ENCODE results near the gene PLD1.
A peak's percentile ranks its signal among the peaks of the same experiment; 100 is the strongest.

Gene PLD1

DNA sequence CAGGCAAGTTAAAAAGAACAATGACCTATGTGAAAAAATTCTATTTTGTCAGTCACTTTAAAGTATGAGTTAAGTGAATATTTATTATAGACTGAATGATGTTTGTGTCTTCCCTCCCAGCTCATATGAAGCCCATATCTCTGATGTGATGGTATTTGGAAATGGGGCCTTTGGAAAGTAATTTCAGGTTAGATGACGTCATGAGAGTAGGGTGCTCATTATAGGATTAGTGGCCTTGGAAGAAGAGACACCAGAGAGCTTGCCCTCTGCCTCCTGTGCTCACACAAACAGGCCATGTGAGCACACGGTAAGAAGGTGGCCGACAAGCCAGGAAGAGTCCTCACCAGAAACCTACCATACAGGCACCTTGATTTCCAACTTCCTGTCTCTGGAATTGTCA lies 211.3 kb downstream of the PLD1 start:
- H2BK120ac ChIP-seq (ENCODE audit: insufficient read depth, low read length, poor library complexity): no peak overlapping the region
- no peak overlapping the region for H2AFZ ChIP-seq (ENCODE audit: insufficient read depth, low read length, poor library complexity)
- H3K14ac ChIP-seq (ENCODE audit: low read length): no peak overlapping the region
- no peak for DNase-seq
- no peak overlapping the region for H3K9ac ChIP-seq (ENCODE audit: low read length)
- no peaks in the 10 kb centered on the region for H3K27me3 ChIP-seq (ENCODE audit: insufficient read depth, low read length)
- H3K18ac ChIP-seq (ENCODE audit: low read length): no peak overlapping the region
- no peak overlapping the region for H3K23ac ChIP-seq (ENCODE audit: low read length)
- no peak overlapping the region for H3K4me2 ChIP-seq (ENCODE audit: low read length)
- H4K8ac ChIP-seq (ENCODE audit: low read depth, low read length): no peak overlapping the region
- no peak overlapping the region for H3K4me3 ChIP-seq (ENCODE audit: low read depth, low read length)
- H2AK5ac ChIP-seq (ENCODE audit: low read length): no peak overlapping the region
- H2BK12ac ChIP-seq (ENCODE audit: low read length): no peak overlapping the region
- no peaks in the 10 kb centered on the region for H3K36me3 ChIP-seq (ENCODE audit: control insufficient read depth in 1 of 2, insufficient read depth in 2 of 2, low read length in 2 of 2)
- no peaks in the 10 kb centered on the region for H3K4me1 ChIP-seq (ENCODE audit: control insufficient read depth in 1 of 2, insufficient read depth in 2 of 2, low read length in 2 of 2)
- no peak overlapping the region for H3K4ac ChIP-seq (ENCODE audit: low read depth, low read length)
- no peaks in the 10 kb centered on the region for H3K9me3 ChIP-seq (ENCODE audit: insufficient read depth, low read depth, low read length)
- no peak overlapping the region for H4K91ac ChIP-seq (ENCODE audit: low read depth, low read length)
- H3K79me2 ChIP-seq (ENCODE audit: control insufficient read depth, insufficient read depth, low read length, poor library complexity): no peaks in the 10 kb centered on the region
- no CpG with 5 or more reads among the region's 3 CpGs for WGBS (ENCODE audit: extremely low coverage, insufficient coverage, insufficient read length)
- H3K27ac ChIP-seq (ENCODE audit: low read depth, low read length): no peak overlapping the region
- H3K79me1 ChIP-seq (ENCODE audit: low read length): no peaks in the 10 kb centered on the region
- no peak overlapping the region for H2BK5ac ChIP-seq (ENCODE audit: low read depth, low read length, poor library complexity)
- H4K12ac ChIP-seq (ENCODE audit: low read depth, low read length): no peak overlapping the region

DNA sequence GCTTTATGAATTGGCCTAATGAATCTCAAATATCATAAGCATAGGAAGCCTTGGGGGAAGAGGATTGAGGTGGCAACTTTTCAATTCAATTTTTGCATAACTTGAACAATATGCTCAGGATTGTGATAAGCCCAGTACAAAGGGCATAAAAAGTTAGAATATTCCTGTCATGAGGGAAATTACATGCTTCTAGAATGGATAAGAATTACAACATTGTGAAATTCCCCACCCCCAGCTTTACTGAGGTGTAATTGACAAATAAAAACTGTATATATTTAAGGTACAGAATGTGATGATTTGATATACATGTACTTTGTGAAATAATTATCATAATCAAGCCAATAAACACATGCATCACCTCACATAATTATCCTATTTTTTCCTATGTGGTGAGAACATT lies 217.5 kb downstream of the PLD1 start:
- Histone ChIP-seq H3K4me2 (ENCODE audit: low read length) (no peak overlapping the region), H3K27ac (ENCODE audit: low read depth, low read length) (no peak overlapping the region), H2AK5ac (ENCODE audit: low read length) (no peak overlapping the region), H2BK12ac (ENCODE audit: low read length) (no peak overlapping the region), H3K27me3 (ENCODE audit: insufficient read depth, low read length) (no peaks in the 10 kb centered on the region), H3K4me1 (ENCODE audit: control insufficient read depth in 1 of 2, insufficient read depth in 2 of 2, low read length in 2 of 2) (no peaks in the 10 kb centered on the region), H3K4me3 (ENCODE audit: low read depth, low read length) (no peak overlapping the region), H2BK120ac (ENCODE audit: insufficient read depth, low read length, poor library complexity) (no peak overlapping the region), H3K4ac (ENCODE audit: low read depth, low read length) (no peak overlapping the region), H2BK5ac (ENCODE audit: low read depth, low read length, poor library complexity) (no peak overlapping the region), H4K8ac (ENCODE audit: low read depth, low read length) (no peak overlapping the region), H3K9me3 (ENCODE audit: insufficient read depth, low read depth, low read length) (no peaks in the 10 kb centered on the region), H3K23ac (ENCODE audit: low read length) (no peak overlapping the region), H2AFZ (ENCODE audit: insufficient read depth, low read length, poor library complexity) (no peak overlapping the region), H3K79me2 (ENCODE audit: control insufficient read depth, insufficient read depth, low read length, poor library complexity) (no peaks in the 10 kb centered on the region), H3K18ac (ENCODE audit: low read length) (no peak overlapping the region), H3K14ac (ENCODE audit: low read length) (no peak overlapping the region), H4K12ac (ENCODE audit: low read depth, low read length) (no peak overlapping the region), H3K36me3 (ENCODE audit: control insufficient read depth in 1 of 2, insufficient read depth in 2 of 2, low read length in 2 of 2) (no peaks in the 10 kb centered on the region), H3K9ac (ENCODE audit: low read length) (no peak overlapping the region), H4K91ac (ENCODE audit: low read depth, low read length) (no peak overlapping the region), H3K79me1 (ENCODE audit: low read length) (no peaks in the 10 kb centered on the region)
- DNase-seq: no peak

DNA sequence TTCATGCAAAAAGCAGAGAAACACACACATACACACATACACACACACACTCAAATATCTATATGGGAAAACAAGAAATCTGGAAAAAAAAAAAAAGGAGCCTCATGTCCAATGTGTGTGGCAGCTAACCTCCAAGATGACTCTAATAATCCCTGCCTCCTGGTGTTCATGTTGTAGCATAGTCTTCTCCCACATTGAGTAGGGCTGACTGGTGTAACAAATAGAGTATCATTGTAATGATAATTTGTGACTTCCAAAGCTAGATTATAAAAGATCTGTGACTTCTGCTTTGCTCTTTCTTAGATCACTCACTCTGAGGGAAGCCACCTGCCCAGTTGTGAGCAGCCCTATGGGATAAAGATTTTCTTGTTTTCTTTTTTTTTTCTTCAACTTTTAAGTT lies 219.2 kb downstream of the PLD1 start:
- H3K4ac ChIP-seq (ENCODE audit: low read depth, low read length): no peak overlapping the region

DNA sequence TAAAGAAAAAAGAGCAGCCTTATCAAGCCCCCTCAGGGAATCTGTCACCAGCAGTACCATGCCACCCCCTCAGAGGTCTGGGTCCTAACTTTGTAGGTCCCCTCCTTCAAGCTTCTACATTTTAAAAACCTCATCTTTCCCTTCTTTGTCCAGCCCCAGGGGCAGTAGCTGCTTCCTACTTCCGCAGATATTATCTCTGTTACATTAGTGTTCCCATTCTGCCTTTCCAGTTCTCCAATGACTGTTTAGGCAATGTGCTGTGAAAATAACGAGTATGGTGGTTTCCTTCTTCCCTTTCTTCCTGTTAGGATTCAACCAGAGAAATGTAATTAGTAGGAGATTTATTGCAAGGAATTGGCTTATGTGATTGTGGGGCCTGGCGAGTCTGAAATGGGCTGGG lies 224.0 kb downstream of the PLD1 start:
- no peak overlapping the region for H3K27ac ChIP-seq (ENCODE audit: low read depth, low read length)
- no peak overlapping the region for H3K4me3 ChIP-seq (ENCODE audit: low read depth, low read length)
- H3K4me2 ChIP-seq (ENCODE audit: low read length): no peak overlapping the region
- H3K18ac ChIP-seq (ENCODE audit: low read length): no peak overlapping the region
- peak in 1 of 2 donors; percentile 32 for DNase-seq
- no peak overlapping the region for H4K91ac ChIP-seq (ENCODE audit: low read depth, low read length)
- no peak overlapping the region for H2AFZ ChIP-seq (ENCODE audit: insufficient read depth, low read length, poor library complexity)
- H3K4me1 ChIP-seq (ENCODE audit: control insufficient read depth in 1 of 2, insufficient read depth in 2 of 2, low read length in 2 of 2): peaks cover 5 to 8% of the 10 kb centered on the region in 2 experiments
- H3K23ac ChIP-seq (ENCODE audit: low read length): no peak overlapping the region
- no peaks in the 10 kb centered on the region for H3K36me3 ChIP-seq (ENCODE audit: control insufficient read depth in 1 of 2, insufficient read depth in 2 of 2, low read length in 2 of 2)
- no peak overlapping the region for H3K14ac ChIP-seq (ENCODE audit: low read length)
- no peaks in the 10 kb centered on the region for H3K79me2 ChIP-seq (ENCODE audit: control insufficient read depth, insufficient read depth, low read length, poor library complexity)
- H3K9ac ChIP-seq (ENCODE audit: low read length): no peak overlapping the region
- H4K12ac ChIP-seq (ENCODE audit: low read depth, low read length): no peak overlapping the region
- H4K8ac ChIP-seq (ENCODE audit: low read depth, low read length): no peak overlapping the region
- H2BK120ac ChIP-seq (ENCODE audit: insufficient read depth, low read length, poor library complexity): no peak overlapping the region
- no peaks in the 10 kb centered on the region for H3K27me3 ChIP-seq (ENCODE audit: insufficient read depth, low read length)
- no peak overlapping the region for H2BK12ac ChIP-seq (ENCODE audit: low read length)
- H3K9me3 ChIP-seq (ENCODE audit: insufficient read depth, low read depth, low read length): no peaks in the 10 kb centered on the region
- H3K4ac ChIP-seq (ENCODE audit: low read depth, low read length): no peak overlapping the region
- WGBS (ENCODE audit: extremely low coverage, insufficient coverage, insufficient read length): no CpG with 5 or more reads among the region's 3 CpGs
- H2BK5ac ChIP-seq (ENCODE audit: low read depth, low read length, poor library complexity): no peak overlapping the region
- no peaks in the 10 kb centered on the region for H3K79me1 ChIP-seq (ENCODE audit: low read length)
- H2AK5ac ChIP-seq (ENCODE audit: low read length): no peak overlapping the region

More for the DNA sequence above, 219.2 kb downstream of the PLD1 start:
- no peaks in the 10 kb centered on the region for H3K27me3 ChIP-seq (ENCODE audit: insufficient read depth, low read length)
- H4K12ac ChIP-seq (ENCODE audit: low read depth, low read length): no peak overlapping the region
- H3K4me3 ChIP-seq (ENCODE audit: low read depth, low read length): no peak overlapping the region
- no peak overlapping the region for H4K91ac ChIP-seq (ENCODE audit: low read depth, low read length)
- no peaks in the 10 kb centered on the region for H3K79me1 ChIP-seq (ENCODE audit: low read length)
- no peak overlapping the region for H2BK120ac ChIP-seq (ENCODE audit: insufficient read depth, low read length, poor library complexity)
- no peaks in the 10 kb centered on the region for H3K36me3 ChIP-seq (ENCODE audit: control insufficient read depth in 1 of 2, insufficient read depth in 2 of 2, low read length in 2 of 2)
- DNase-seq: no peak
- no peak overlapping the region for H3K23ac ChIP-seq (ENCODE audit: low read length)
- H2AFZ ChIP-seq (ENCODE audit: insufficient read depth, low read length, poor library complexity): no peak overlapping the region
- H4K8ac ChIP-seq (ENCODE audit: low read depth, low read length): no peak overlapping the region
- H3K18ac ChIP-seq (ENCODE audit: low read length): no peak overlapping the region
- no peak overlapping the region for H2BK5ac ChIP-seq (ENCODE audit: low read depth, low read length, poor library complexity)
- H3K27ac ChIP-seq (ENCODE audit: low read depth, low read length): no peak overlapping the region
- H2BK12ac ChIP-seq (ENCODE audit: low read length): no peak overlapping the region
- H3K14ac ChIP-seq (ENCODE audit: low read length): no peak overlapping the region
- H3K9ac ChIP-seq (ENCODE audit: low read length): no peak overlapping the region
- no peaks in the 10 kb centered on the region for H3K9me3 ChIP-seq (ENCODE audit: insufficient read depth, low read depth, low read length)
- H3K79me2 ChIP-seq (ENCODE audit: control insufficient read depth, insufficient read depth, low read length, poor library complexity): no peaks in the 10 kb centered on the region
- no peak overlapping the region for H2AK5ac ChIP-seq (ENCODE audit: low read length)
- H3K4me2 ChIP-seq (ENCODE audit: low read length): no peak overlapping the region
- H3K4me1 ChIP-seq (ENCODE audit: control insufficient read depth in 1 of 2, insufficient read depth in 2 of 2, low read length in 2 of 2): peaks cover 4 to 5% of the 10 kb centered on the region in 2 experiments

DNA sequence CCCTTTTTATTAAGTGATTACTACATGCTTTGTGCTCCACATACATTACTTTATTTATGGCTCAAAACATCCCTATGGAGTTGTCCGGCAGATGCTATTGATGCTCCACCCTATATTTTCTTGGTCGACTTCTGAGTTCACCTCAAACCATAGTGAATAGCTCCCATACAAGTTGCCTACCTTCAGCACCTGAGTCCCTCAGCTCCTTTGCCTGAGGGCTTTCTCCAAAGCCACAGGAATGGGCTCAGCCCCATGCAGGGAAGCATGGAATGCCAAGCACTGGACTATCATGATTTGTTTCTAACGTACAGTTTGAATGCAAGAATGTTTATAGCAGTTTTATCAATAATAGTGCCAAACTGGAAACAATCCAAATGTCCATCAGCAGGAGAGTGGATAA lies 225.2 kb downstream of the PLD1 start:
- H3K9me3 ChIP-seq (ENCODE audit: insufficient read depth, low read depth, low read length): no peaks in the 10 kb centered on the region
- H4K91ac ChIP-seq (ENCODE audit: low read depth, low read length): no peak overlapping the region
- WGBS (ENCODE audit: extremely low coverage, insufficient coverage, insufficient read length): no CpG with 5 or more reads among the region's 3 CpGs
- no peak overlapping the region for H2BK120ac ChIP-seq (ENCODE audit: insufficient read depth, low read length, poor library complexity)
- H3K27ac ChIP-seq (ENCODE audit: low read depth, low read length): no peak overlapping the region
- DNase-seq: peak; percentile 83 to 93
- peaks cover 5 to 8% of the 10 kb centered on the region in 2 experiments for H3K4me1 ChIP-seq (ENCODE audit: control insufficient read depth in 1 of 2, insufficient read depth in 2 of 2, low read length in 2 of 2)
- H3K27me3 ChIP-seq (ENCODE audit: insufficient read depth, low read length): no peaks in the 10 kb centered on the region
- H3K14ac ChIP-seq (ENCODE audit: low read length): no peak overlapping the region
- H3K4ac ChIP-seq (ENCODE audit: low read depth, low read length): no peak overlapping the region
- H2AFZ ChIP-seq (ENCODE audit: insufficient read depth, low read length, poor library complexity): no peak overlapping the region
- H3K36me3 ChIP-seq (ENCODE audit: control insufficient read depth in 1 of 2, insufficient read depth in 2 of 2, low read length in 2 of 2): no peaks in the 10 kb centered on the region
- no peaks in the 10 kb centered on the region for H3K79me1 ChIP-seq (ENCODE audit: low read length)
- H3K79me2 ChIP-seq (ENCODE audit: control insufficient read depth, insufficient read depth, low read length, poor library complexity): no peaks in the 10 kb centered on the region
- no peak overlapping the region for H3K23ac ChIP-seq (ENCODE audit: low read length)
- no peak overlapping the region for H4K12ac ChIP-seq (ENCODE audit: low read depth, low read length)
- H2BK12ac ChIP-seq (ENCODE audit: low read length): no peak overlapping the region
- no peak overlapping the region for H2BK5ac ChIP-seq (ENCODE audit: low read depth, low read length, poor library complexity)
- no peak overlapping the region for H3K9ac ChIP-seq (ENCODE audit: low read length)
- no peak overlapping the region for H3K4me3 ChIP-seq (ENCODE audit: low read depth, low read length)
- H4K8ac ChIP-seq (ENCODE audit: low read depth, low read length): no peak overlapping the region
- H3K18ac ChIP-seq (ENCODE audit: low read length): no peak overlapping the region
- no peak overlapping the region for H2AK5ac ChIP-seq (ENCODE audit: low read length)
- H3K4me2 ChIP-seq (ENCODE audit: low read length): no peak overlapping the region
